Testis (tissue), 2 donors: Measurements from ENCODE around the gene PLA2G7.

Experiments
- POLR2A ChIP-seq: fragments of 450-650 bp; IDR thresholded peaks from one replicate; pipeline ENCODE4 v1.6.1; 2017; ENCODE audit warnings: antibody characterized with exemption, mild to moderate bottlenecking, moderate library complexity
- TF ChIP-seq, protein P1 (sequence below), 3 experiments: fragments of 450-650 bp in 2 of 3; fragments of 200-600 bp in 1 of 3; sonication (generic) in 1 of 3; IDR thresholded peaks; one replicate each; pipeline ENCODE4 v1.5.1; 2016 to 2019; ENCODE audit warnings: antibody characterized with exemption in 3 of 3, mild to moderate bottlenecking in 2 of 3, moderate library complexity in 1 of 3

DNA sequence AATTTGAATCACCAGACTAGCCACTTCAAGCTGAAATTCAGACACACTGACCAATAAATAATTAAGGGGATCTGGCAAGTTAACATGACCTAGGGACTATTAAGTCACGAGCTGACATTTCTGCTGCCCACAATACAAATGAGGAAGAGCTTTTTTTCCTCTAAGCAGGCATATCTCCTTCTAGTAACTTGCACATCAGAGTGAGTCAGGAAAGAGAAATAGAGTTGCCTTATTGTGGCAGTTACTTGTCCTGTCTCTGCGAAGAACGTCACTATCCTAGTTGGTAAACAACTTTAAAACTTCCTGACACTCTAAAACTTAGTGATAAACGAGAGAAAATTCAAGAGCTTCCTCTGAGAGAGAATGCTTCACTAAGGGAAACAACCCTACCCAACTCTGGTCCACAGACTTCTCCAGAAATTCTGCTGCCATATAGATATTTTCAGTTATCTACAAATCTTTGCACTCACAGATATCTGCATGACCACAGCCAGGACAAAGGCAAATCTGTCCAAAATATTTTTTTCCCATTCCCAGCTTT is 4.2 kb downstream of the PLA2G7 start:
- TF ChIP-seq, protein P1, sequence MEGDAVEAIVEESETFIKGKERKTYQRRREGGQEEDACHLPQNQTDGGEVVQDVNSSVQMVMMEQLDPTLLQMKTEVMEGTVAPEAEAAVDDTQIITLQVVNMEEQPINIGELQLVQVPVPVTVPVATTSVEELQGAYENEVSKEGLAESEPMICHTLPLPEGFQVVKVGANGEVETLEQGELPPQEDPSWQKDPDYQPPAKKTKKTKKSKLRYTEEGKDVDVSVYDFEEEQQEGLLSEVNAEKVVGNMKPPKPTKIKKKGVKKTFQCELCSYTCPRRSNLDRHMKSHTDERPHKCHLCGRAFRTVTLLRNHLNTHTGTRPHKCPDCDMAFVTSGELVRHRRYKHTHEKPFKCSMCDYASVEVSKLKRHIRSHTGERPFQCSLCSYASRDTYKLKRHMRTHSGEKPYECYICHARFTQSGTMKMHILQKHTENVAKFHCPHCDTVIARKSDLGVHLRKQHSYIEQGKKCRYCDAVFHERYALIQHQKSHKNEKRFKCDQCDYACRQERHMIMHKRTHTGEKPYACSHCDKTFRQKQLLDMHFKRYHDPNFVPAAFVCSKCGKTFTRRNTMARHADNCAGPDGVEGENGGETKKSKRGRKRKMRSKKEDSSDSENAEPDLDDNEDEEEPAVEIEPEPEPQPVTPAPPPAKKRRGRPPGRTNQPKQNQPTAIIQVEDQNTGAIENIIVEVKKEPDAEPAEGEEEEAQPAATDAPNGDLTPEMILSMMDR (IDR thresholded peaks at IDR 0.05), result no peak
- TF ChIP-seq POLR2A, result no peak
